IMR-90 (cell line): ENCODE measurements around the gene PCDH12.

Experiments used
- CEBPB ChIP-seq: IDR thresholded peaks from 2 replicates; pipeline ENCODE4 v1.6.1; 2012; ENCODE audit warnings: low read depth, low read length, improper control_type of control experiment
- MAZ ChIP-seq: IDR thresholded peaks from 2 replicates; pipeline ENCODE4 v1.6.1; 2012; ENCODE audit warnings: low read depth, mild to moderate bottlenecking, low read length, improper control_type of control experiment, moderate library complexity, borderline replicate concordance
- POLR2A ChIP-seq: IDR thresholded peaks from 2 replicates; pipeline ENCODE4 v1.6.1; 2012; ENCODE audit warnings: mild to moderate bottlenecking, low read depth, low read length
- RAD21 ChIP-seq: IDR thresholded peaks from 2 replicates; pipeline ENCODE4 v1.6.1; 2012; ENCODE audit warnings: low read length, improper control_type of control experiment
- RCOR1 ChIP-seq: IDR thresholded peaks from 2 replicates; pipeline ENCODE4 v1.6.1; 2012; ENCODE audit warnings: mild to moderate bottlenecking, low read length, improper control_type of control experiment; ENCODE audit not compliant: insufficient replicate concordance
- RFX5 ChIP-seq: IDR thresholded peaks from 2 replicates; pipeline ENCODE4 v1.8.0; 2012; ENCODE audit warnings: low read depth, mild to moderate bottlenecking, low read length, moderate library complexity
- SMC3 ChIP-seq: fragments of 150-350 bp; IDR thresholded peaks from 2 replicates; pipeline ENCODE4 v1.6.1; 2016; ENCODE audit warnings: low read depth, mild to moderate bottlenecking, antibody characterized with exemption, low read length, moderate library complexity
- USF2 ChIP-seq: fragments of 150-350 bp; IDR thresholded peaks from 2 replicates; pipeline ENCODE4 v1.6.1; 2017; ENCODE audit warnings: mild to moderate bottlenecking, antibody characterized with exemption, low read length, low read depth
- TF ChIP-seq, protein P1 (sequence below): conservative IDR thresholded peaks from 2 replicates; pipeline ENCODE4 v1.5.1; 2012; ENCODE audit warnings: mild to moderate bottlenecking, low read depth, low read length, improper control_type of control experiment

DNA sequence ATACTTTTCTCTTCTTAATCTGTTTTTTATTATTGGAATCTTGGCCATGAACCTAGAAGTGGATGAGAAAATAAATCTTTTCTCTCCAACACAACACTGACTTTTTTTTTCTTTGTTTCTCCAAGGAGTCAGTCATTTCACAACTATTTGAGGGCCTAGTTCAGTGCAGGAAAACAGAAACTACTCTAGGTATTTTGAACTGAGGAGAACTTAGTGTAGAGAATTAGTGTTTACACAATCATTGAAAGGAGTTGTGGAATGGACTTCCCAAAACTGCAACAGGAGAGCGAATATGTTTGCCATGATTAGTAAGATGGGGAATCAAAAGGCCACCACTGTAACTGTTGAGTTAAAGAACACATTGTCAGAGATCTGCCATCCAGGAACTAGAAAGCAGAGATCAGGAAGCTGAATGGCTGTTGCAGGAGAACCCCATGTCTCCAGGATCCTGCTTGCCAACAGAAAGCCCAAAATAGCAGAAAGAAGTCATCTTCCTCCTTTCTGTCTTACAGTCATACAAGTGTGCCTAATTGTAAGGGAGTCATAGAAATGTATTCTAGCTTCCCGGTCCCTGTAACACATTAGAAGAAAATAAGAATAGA lies 59.5 kb downstream of the PCDH12 start:
- no peak for TF ChIP-seq POLR2A
- TF ChIP-seq, protein P1, sequence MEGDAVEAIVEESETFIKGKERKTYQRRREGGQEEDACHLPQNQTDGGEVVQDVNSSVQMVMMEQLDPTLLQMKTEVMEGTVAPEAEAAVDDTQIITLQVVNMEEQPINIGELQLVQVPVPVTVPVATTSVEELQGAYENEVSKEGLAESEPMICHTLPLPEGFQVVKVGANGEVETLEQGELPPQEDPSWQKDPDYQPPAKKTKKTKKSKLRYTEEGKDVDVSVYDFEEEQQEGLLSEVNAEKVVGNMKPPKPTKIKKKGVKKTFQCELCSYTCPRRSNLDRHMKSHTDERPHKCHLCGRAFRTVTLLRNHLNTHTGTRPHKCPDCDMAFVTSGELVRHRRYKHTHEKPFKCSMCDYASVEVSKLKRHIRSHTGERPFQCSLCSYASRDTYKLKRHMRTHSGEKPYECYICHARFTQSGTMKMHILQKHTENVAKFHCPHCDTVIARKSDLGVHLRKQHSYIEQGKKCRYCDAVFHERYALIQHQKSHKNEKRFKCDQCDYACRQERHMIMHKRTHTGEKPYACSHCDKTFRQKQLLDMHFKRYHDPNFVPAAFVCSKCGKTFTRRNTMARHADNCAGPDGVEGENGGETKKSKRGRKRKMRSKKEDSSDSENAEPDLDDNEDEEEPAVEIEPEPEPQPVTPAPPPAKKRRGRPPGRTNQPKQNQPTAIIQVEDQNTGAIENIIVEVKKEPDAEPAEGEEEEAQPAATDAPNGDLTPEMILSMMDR = no peak
- TF ChIP-seq MAZ = no peak
- no peak for TF ChIP-seq USF2
- TF ChIP-seq RAD21 = no peak
- TF ChIP-seq SMC3 = no peak
- TF ChIP-seq RCOR1 = no peak
- no peak for TF ChIP-seq RFX5
- TF ChIP-seq CEBPB = no peak
